HG03442 (cell line): ENCODE data around the gene CPSF4L.
"Not testable (repeated sequence)": the region's sequence is repeated elsewhere in the genome, so short reads cannot be mapped to it uniquely, and the experiment has no call there.

ENCODE experiments used
- ATAC-seq: cut with Tn5 transposase; IDR thresholded peaks from one replicate; pipeline ENCODE4 v1.9.1; 2021; ENCODE audit warnings: mild to moderate bottlenecking, moderate library complexity; ENCODE audit not compliant: unreplicated experiment

CPSF4L gene, protein sequence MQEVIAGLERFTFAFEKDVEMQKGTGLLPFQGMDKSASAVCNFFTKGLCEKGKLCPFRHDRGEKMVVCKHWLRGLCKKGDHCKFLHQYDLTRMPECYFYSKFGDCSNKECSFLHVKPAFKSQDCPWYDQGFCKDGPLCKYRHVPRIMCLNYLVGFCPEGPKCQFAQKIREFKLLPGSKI

DNA sequence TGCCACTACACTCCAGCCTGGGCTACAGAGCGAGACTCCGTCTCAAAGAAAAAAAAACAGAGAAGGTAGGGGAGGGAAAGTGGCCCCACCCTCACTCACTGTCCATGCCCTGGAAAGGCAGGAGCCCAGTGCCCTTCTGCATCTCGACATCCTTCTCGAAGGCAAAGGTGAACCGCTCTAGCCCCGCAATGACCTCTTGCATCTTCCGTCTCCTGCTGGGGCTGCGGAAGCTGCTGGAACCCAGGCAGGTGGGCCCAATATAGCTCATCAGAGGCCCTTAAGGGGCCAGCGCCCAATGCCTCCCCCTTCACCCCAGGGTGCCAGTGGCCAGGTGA lies at the start of gene CPSF4L:
TSS of gene CPSF4L (minus strand) at position 264 of the 335 bp plus-strand sequence. CDS start at position 202, 62 bp downstream.
- ATAC-seq: no peak

GRCh38 chr17:73311428-73311780 lies 49.7 kb upstream of the CPSF4L start:
- peak; percentile 9 for ATAC-seq

DNA sequence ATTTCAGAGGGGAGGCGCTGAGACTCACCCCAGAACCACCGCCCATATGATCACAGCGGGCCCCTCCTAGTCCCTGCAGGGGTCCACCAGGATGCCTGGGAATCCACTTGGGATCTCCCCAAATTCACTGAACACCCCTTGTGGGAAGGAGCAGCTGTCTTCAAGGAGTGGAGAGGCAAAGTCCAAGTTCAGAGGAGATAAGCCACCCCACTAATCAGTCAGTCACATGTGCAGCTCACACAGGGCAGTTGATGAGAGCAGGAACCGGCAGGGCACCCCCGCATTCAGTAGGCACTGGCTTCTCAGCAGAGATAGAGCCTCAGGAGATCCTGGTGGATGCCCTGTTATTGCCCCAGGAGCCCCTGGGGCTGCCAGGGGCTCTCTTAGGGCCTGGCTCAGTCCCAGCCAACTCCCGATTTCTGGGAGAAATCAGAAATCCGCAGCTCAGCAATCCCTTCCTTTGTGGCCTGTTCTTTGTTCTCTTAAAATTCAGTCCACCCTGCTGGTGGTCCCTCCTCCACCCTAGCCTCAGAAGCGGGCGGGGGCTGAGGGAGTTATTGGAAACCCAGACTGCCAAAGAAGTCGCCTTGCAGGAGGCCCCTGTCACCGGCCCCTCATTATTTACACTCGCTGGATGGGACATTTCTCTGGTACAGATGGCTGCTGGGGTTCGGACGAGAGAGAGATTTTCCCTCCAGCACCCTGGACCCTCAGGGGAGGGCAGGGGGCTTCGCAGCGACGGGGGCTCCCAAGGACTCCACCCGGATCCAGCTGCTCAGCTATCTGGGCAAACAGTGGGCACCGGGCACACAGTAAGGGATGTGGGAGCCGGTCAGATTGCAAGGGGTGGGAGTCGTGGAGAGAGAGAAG lies 48.3 kb upstream of the CPSF4L start:
- ATAC-seq: no peak

- ATAC-seq: not testable (repeated sequence)
Measured at GRCh38 chr17:73308959-73309358, 47.3 kb upstream of the CPSF4L start.

GRCh38 chr17:73308017-73308823 lies 46.5 kb upstream of the CPSF4L start:
- no peak for ATAC-seq

DNA sequence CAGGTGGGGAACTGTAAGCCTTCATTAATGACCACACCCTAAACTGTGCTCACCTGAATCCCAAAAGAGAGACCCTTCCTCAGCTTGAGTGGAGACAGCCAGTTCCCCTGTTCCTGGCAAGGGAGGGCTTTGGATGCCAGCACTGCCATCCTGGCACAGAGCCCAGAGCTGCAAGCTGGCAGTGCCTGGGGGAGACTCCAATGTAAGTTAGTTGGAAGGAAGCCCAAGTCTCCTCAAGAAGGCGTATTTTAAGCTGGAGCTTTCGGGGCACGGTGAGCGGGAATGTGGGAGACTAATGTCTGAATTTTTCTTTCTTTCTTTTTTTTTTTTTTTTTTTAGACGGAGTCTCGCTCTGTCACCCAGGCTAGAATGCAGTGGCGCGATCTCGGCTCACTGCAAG lies 45.5 kb upstream of the CPSF4L start:
- no peak for ATAC-seq

- no peak for ATAC-seq
Measured at GRCh38 chr17:73305845-73306836, 44.5 kb upstream of the CPSF4L start.

DNA sequence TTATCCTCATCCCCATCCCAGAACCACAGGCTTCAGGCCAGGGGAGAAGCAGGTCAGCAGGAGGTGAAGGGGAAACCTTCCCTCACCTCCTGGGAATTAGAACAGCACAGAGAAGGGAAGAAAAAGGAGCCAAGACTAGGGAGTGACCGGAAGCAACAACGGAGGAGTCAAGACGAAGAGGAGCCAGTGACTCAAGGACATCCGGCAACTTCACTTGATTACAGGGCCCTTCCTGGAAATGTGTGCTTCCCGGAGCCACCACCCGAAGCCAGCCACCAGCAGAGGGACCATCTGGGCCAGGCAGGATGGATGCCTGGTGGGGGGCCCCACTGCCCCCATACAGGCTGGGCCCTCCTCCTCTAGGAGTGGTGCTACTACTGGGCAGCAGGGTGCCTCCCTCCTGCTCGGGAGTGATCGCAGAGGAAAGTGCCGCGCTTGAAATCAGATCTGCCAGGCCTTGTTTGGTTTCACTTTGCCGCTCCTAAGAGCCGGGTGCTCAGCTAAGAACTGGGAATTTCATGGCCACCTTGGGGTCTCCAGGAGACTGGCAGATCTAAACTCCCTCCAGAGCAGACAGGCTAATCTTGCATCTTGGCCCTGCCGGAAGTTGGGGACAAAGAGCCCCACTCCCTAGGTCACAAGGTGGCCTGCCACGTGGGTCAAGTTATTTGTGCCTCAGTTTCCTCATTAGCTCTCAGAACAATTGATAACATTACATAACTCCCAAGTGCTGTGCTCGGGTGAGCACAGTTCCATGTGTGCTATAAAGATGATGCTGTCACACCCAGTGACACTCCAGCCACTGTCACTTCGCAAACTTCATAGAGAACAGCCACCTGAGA lies 43.5 kb upstream of the CPSF4L start:
- ATAC-seq: no peak

- ATAC-seq: no peak
Measured at GRCh38 chr17:73304438-73304837, 42.8 kb upstream of the CPSF4L start.

DNA sequence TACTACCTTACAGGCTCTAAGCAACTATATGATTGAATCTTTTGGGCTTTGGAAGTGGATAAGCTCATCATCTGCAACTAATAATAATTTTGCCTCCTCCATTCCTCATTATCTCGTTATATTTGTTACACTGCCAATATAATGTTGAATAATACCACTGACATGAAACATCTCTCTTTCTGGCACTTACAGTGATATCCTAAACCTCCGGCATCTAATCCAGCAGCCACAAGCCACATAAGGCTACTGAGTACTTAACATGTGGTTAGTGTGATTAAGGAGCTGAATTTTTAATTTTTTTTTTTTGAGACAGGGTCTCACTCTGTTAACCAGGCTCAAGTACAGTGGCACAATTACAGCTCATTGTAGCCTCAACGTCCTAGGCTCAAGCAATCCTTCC lies 40.5 kb upstream of the CPSF4L start:
- ATAC-seq: no peak

GRCh38 chr17:73301369-73301768 lies 39.7 kb upstream of the CPSF4L start:
- ATAC-seq: no peak

- no peak for ATAC-seq
Measured at GRCh38 chr17:73300392-73300791, 38.7 kb upstream of the CPSF4L start.

GRCh38 chr17:73297934-73298861 lies 36.5 kb upstream of the CPSF4L start:
- ATAC-seq: no peak

GRCh38 chr17:73293480-73293911 lies 31.8 kb upstream of the CPSF4L start:
- ATAC-seq: no peak

DNA sequence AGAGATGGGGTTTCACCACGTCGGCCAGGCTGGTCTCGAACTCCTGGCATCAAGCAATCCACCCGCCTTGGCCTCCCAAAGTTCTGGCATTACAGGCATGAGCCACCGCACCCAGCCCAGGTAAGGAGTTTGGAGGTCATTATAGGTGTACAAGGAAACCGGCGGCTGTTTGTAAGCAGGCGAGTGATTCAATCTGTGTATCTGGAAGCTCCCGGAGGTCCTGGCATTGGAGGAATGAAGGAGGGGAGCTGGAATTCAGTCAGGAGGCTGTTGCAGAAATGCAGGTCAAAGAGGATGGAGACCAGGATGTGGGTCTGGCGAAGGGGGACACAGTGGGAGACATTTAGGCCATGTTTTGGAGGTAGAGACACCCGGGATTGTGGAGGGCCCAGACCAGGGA lies 31.4 kb upstream of the CPSF4L start:
- ATAC-seq: no peak

DNA sequence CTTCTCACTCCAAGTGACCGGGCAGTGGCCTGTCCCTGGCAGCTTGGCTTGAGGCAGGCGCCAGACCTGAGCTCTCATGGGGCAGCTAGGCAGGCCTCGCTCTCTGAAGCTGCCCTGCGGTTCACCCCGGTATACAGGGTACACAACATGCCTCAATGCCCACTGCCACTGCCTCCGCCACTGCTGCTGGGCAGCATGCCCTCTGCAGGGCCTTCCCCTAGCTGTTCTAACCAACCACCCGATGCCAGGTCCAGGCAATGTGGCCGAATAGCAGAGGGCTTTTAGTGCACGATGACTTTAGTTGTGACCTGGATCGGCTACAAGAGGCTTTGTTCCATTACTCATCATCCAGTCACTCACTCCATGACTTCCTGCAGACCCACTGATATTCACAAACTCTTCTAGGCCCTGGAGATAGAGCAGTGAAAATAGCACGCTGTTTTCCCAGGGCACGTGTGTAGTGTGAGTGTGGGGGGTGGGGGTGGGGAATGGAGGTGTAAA lies 30.4 kb upstream of the CPSF4L start:
- no peak for ATAC-seq

GRCh38 chr17:73291260-73291801 lies 29.7 kb upstream of the CPSF4L start:
- peak; percentile 91 for ATAC-seq
